ENCODE data around the gene TNFAIP1.

DNA sequence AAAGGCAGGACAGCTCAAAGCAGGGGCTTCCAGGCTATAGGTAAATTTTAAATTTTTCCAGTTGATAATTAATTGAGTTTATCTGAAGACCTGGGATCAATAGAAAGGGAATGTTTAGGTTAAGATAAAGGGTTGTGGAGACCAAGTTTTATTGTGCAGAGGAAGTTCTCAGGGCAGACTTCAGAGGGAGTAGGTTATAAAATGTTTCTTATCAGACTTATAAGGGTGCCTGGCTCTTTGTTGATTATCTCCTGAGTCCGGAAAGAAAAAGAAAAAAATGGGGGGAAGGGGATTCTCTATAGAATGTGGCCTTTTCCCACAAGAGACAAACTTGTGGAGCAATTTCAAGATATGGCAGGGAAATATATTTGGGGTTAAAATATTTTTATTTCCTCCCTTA lies 54.6 kb downstream of the TNFAIP1 start:
- TF ChIP-seq CTCF (conservative IDR thresholded peaks at IDR 0.05; ENCODE audit: low read depth, low read length) (no peak), CEBPB (IDR thresholded peaks at IDR 0.05; ENCODE audit: low read depth, low read length) (no peak), POLR2A (IDR thresholded peaks at IDR 0.05; ENCODE audit: low read depth, low read length) (no peak)

Data from IMR-90 (cell line).